Central memory CD8-positive, alpha-beta T cell (primary cell): ENCODE data around the gene NME1.

ENCODE experiments used
- ATAC-seq: fragments of 150-1000 bp; cut with Tn5 transposase; replicated peaks from 2 replicates; pipeline ENCODE4 v1.10.0; 2022; ENCODE audit warnings: mild to moderate bottlenecking, moderate FRiP score, moderate number of reproducible peaks; ENCODE audit not compliant: poor library complexity, severe bottlenecking; ENCODE audit errors: extremely low read depth
- DNase-seq, 2 donors: peaks; one replicate each; pipeline ENCODE4 v3.0.0; 2021; ENCODE audit warnings: low spot score in 2 of 2
- H3K27ac Mint-ChIP-seq: one replicate; pipeline ENCODE4 v1.8.0; 2022; ENCODE audit warnings: low read depth, mild to moderate bottlenecking, moderate library complexity, mixed read lengths
- H3K27me3 Mint-ChIP-seq: one replicate; pipeline ENCODE4 v1.8.0; 2022; ENCODE audit warnings: mixed read lengths
- H3K36me3 Mint-ChIP-seq: one replicate; pipeline ENCODE4 v1.8.0; 2022; ENCODE audit warnings: mild to moderate bottlenecking, moderate library complexity, mixed read lengths; ENCODE audit not compliant: insufficient read depth
- H3K4me1 Mint-ChIP-seq: one replicate; pipeline ENCODE4 v1.8.0; 2022; ENCODE audit warnings: mixed read lengths
- H3K4me3 Mint-ChIP-seq: one replicate; pipeline ENCODE4 v1.8.0; 2022; ENCODE audit warnings: mild to moderate bottlenecking, moderate library complexity, mixed read lengths
- H3K9me3 Mint-ChIP-seq: one replicate; pipeline ENCODE4 v1.8.0; 2022; ENCODE audit warnings: mixed read lengths

Gene NME1

DNA sequence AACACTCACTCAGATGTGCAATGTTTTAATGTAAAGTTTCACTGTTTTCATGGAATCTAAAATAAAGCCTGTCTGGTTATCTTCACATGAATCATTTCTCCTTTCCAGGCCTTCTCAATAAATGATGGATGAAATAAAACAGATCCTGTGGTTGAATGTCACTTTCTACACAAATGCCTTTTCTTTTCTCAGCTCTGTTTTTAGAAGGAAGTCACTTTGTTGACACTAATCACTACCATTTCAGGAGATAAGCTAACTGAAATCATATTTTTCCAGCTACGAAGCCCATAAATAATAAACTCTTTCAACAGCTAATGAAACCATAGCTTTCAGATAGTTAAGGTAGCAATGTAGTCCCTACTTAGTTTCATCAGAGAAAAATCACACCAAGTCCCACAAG is 30.8 kb downstream of the NME1 start:
- Mint-ChIP-seq H3K4me1 (no peaks in the 10 kb centered on the region), H3K27me3 (no peaks in the 10 kb centered on the region), H3K36me3 (peaks cover 35% of the 10 kb centered on the region), H3K9me3 (no peaks in the 10 kb centered on the region), H3K4me3 (no peak overlapping the region), H3K27ac (no peak overlapping the region)
- DNase-seq = no peak
- ATAC-seq = no peak

DNA sequence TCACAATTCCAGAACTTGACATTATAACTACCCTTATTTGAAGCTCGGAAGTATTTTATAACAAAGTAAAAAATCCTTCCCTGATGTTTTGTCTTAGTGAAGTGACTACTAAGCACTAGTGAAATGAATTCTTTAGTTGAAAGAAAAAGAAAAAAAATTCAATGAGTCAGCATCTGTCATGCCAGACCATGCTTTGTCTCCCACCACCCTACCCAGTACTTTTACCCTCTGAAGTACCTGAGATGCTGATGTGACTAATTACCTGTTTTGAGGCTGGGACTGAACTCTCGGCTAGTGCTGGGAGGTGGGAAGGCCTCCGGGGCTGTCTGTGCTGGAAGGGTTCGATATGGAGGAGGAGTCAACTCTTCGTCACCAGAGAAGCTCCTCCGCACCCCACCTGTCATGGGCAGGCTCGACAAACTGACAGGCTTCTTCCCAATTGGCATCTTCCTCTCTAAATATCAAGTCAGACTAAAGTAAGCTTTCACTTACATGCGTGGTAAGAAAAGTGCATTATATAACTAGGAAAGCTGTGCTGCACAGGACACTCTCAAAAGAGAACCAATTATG is 32.5 kb downstream of the NME1 start:
- Mint-ChIP-seq H3K4me1 (no peaks in the 10 kb centered on the region), H3K9me3 (no peaks in the 10 kb centered on the region)

DNA sequence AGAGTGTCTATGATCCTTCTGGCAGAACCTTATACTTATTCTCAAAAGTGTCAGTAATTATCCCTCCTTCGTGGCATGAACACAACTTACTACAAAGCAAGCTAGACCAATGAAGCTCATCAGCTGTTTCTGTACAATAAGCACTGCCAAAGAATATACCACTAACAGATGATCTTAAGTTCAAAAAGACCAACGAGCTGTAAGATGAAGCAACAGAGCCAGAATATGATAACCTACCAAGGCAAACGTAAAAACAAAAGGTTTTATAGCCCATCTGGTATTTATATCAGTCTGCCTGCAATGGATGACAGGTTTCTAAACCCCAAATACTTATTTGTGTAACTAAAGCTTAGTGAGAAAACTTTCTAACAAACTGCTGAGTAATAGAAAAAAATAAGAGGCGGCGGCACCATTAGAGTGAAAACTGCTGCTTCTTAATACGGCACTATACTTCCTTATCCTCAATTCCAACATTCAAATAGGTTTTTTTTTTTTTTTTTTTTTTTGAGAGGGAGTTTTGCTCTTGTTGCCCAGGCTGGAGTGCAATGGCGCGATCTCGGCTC is 35.0 kb downstream of the NME1 start:
- H3K36me3 Mint-ChIP-seq = peaks cover 48% of the 10 kb centered on the region
- DNase-seq (no peak), ATAC-seq (no peak)
- H3K4me3 Mint-ChIP-seq = no peak overlapping the region
- no peak overlapping the region for H3K27ac Mint-ChIP-seq
- no peaks in the 10 kb centered on the region for H3K9me3 Mint-ChIP-seq
- H3K27me3 Mint-ChIP-seq = no peaks in the 10 kb centered on the region
- no peaks in the 10 kb centered on the region for H3K4me1 Mint-ChIP-seq

More for the DNA sequence above, 32.5 kb downstream of the NME1 start:
- ATAC-seq (no peak), DNase-seq (no peak)
- no peak overlapping the region for H3K4me3 Mint-ChIP-seq
- H3K27me3 Mint-ChIP-seq = no peaks in the 10 kb centered on the region
- H3K36me3 Mint-ChIP-seq = peaks cover 38% of the 10 kb centered on the region
- peak overlapping the region; percentile 6 for H3K27ac Mint-ChIP-seq

DNA sequence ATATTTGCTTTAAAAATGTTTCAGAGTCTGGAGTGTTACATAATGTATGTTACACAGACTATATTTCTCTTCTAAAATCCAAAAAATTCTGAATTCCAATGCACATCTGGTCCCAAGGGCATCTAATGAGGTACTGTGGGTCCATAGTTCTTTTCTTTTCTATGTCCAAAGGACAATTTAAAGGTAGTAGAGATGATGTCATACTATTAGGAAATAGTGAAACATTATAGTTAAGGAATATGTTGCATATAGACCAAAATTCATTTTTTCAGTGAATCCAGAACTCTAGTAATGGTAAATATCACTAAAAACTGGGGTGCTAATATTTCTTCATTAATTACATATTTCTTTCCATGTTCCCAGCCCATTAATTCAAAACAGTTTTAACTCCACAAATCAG is 35.8 kb downstream of the NME1 start:
- H3K27me3 Mint-ChIP-seq = no peaks in the 10 kb centered on the region
- H3K4me3 Mint-ChIP-seq = no peak overlapping the region
- H3K4me1 Mint-ChIP-seq = no peaks in the 10 kb centered on the region
- no peak overlapping the region for H3K27ac Mint-ChIP-seq
- no peak for ATAC-seq
- no peak for DNase-seq
- no peaks in the 10 kb centered on the region for H3K9me3 Mint-ChIP-seq
- peaks cover 52% of the 10 kb centered on the region for H3K36me3 Mint-ChIP-seq

DNA sequence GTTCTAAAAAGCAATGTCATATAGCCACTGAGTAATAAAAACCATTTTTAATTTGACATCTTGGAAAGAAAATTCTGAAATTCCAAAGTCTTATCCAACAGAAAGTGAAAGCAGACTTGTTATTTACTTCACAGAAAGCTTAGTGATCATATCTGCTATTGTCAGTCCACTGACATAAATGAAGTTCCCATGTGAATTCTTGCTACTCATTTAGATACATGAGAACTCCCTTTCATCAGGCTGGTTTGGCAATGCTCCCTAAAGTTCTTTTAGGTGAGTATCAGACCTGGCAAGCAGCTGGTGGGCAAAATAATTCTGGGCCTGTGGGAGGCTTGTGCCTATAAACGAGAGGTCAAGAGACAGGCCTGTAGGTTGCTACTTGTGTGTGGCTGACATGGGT is 36.3 kb downstream of the NME1 start:
- Mint-ChIP-seq H3K27ac (no peak overlapping the region), H3K27me3 (no peaks in the 10 kb centered on the region), H3K4me3 (no peak overlapping the region), H3K36me3 (peaks cover 54% of the 10 kb centered on the region), H3K4me1 (no peaks in the 10 kb centered on the region), H3K9me3 (no peaks in the 10 kb centered on the region)
- ATAC-seq = no peak
- DNase-seq = no peak

DNA sequence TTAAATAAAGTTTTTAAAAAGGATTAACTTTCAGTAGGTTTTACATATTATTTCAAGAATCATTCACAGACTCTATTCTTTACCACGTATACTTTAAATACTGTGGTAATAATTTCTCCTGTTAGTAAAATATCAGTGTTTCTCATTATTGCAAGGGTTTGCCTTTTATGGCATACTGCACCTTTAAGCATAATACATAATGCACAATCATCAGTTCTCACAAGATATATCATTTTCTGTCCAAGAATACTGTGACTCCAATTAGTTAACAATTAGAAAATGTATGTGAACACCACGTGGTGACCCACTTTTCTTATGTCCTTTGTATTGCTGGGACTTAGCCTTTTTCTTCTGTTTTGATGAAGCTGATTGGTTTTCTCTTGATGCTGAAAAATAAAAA is 38.5 kb downstream of the NME1 start:
- peaks cover 44% of the 10 kb centered on the region for H3K36me3 Mint-ChIP-seq
- no peak overlapping the region for H3K4me3 Mint-ChIP-seq

DNA sequence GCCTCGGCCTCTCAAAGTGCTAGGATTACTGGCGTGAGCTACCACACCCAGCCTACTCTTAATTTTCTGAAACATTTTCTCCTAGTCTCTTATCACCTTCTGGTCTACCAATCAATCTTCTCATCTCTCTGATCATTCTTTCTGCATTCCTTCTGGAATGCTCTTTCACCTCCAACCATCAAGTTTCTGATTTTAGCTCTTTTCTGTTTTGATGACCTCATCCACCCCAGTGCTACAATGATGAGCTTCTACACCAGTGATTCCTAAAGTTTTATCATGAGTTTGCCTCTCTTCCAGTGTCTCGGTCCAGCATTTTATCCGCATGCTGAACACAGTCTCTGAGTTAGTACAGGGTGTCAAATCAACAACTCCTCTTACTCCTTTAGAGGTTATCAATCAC is 44.4 kb downstream of the NME1 start:
- no peaks in the 10 kb centered on the region for H3K9me3 Mint-ChIP-seq

More for the DNA sequence above, 38.5 kb downstream of the NME1 start:
- Mint-ChIP-seq H3K27me3 (no peaks in the 10 kb centered on the region), H3K9me3 (no peaks in the 10 kb centered on the region), H3K4me1 (no peaks in the 10 kb centered on the region), H3K27ac (no peak overlapping the region)
- no peak for DNase-seq
- no peak for ATAC-seq

DNA sequence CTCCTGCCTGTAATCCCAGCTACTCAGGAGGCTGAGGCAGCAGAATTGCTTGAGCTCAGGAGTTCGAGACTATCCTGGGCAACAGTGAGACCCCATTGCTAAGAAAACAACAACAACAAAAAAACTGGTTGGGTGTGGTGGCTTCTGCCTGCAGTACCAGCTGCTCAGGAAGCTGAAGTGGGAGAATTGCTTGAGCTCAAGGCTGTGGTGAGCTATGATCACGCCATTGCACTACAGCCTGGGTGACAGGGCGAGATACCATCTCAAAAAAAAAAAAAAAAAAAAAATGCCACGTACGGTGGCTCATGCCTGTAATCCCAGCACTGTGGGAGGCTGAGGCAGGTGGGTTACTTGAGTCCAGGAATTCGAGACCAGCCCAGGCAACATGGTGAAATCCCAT is 46.9 kb downstream of the NME1 start:
- Mint-ChIP-seq H3K9me3 (no peaks in the 10 kb centered on the region), H3K36me3 (peaks cover 40% of the 10 kb centered on the region), H3K4me1 (no peaks in the 10 kb centered on the region), H3K27me3 (no peaks in the 10 kb centered on the region), H3K4me3 (no peak overlapping the region), H3K27ac (no peak overlapping the region)
- ATAC-seq (peak; percentile 75), DNase-seq (no peak)

More for the DNA sequence above, 44.4 kb downstream of the NME1 start:
- DNase-seq (no peak), ATAC-seq (no peak)
- Mint-ChIP-seq H3K27me3 (no peaks in the 10 kb centered on the region), H3K27ac (peak overlapping the region; percentile 12), H3K36me3 (peaks cover 34% of the 10 kb centered on the region), H3K4me3 (no peak overlapping the region), H3K4me1 (no peaks in the 10 kb centered on the region)

DNA sequence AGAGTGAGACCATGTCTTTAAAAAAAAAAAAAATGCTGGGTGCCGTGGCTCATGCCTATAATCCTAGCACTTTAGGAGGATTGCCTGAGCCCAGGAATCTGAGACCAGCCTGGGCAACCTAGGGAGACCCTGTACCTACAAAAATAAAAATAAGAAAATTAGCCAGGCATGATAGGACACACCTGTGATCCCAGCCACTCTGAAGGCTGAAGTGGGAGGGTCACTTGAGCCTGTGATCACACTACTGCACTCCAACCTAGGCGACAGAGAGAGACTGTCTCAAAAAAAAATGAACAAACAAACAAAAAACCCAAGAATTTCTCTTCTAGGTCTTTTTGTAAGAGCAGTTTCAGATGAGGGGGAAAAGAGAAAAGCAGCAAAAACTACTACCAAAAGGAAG is 47.5 kb downstream of the NME1 start:
- Mint-ChIP-seq H3K27ac (peak overlapping the region; percentile 67), H3K4me1 (no peaks in the 10 kb centered on the region), H3K9me3 (no peaks in the 10 kb centered on the region)

DNA sequence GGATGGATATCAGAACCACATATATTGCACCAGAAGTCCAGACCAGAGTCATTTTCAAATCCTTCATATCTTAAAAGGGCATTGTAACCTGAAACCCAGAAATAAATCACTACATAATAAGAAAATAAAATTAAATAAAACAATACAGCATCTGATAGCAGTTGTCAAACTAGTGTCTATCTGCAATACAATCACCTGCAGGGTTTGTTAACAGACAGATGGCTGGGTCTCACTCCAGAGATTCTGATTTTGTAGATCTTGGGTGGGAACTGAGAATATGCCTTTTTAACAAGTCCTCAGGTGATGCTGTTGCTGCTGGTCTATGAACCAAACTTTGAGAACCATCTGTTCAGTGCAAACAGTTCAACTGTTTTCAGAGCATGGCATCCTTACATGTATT is 50.5 kb downstream of the NME1 start:
- Mint-ChIP-seq H3K4me1 (no peaks in the 10 kb centered on the region), H3K9me3 (no peaks in the 10 kb centered on the region), H3K27ac (no peak overlapping the region), H3K27me3 (no peaks in the 10 kb centered on the region), H3K4me3 (no peak overlapping the region), H3K36me3 (peaks cover 47% of the 10 kb centered on the region)
- DNase-seq = no peak
- ATAC-seq = no peak

More for the DNA sequence above, 47.5 kb downstream of the NME1 start:
- Mint-ChIP-seq H3K27me3 (no peaks in the 10 kb centered on the region), H3K4me3 (no peak overlapping the region), H3K36me3 (peaks cover 41% of the 10 kb centered on the region)
- DNase-seq (no peak), ATAC-seq (no peak)
